Measurements from ENCODE around the gene GART. TPM values are rescaled to one million over a fixed set of nuclear protein-coding genes. Genes with fewer than 3 reads are reported as not detected.

The GART gene
- polyA plus RNA-seq, 1 donor (not counting 4 experiments of a cell fraction or from before 2014, with no cell fraction given): 50.3 TPM

GRCh38 chr21:33569991-33570390 lies 28.1 kb upstream of the GART start:
- Histone ChIP-seq H3K9me1 (ENCODE audit: control insufficient read depth, extremely low read depth, insufficient read depth, low read length) (no peaks in the 10 kb centered on the region), H3K27me3 (ENCODE audit: control insufficient read depth, extremely low read depth, insufficient read depth, low read length) (no peaks in the 10 kb centered on the region), H3K4me2 (ENCODE audit: control insufficient read depth, extremely low read depth, insufficient read depth, low read depth, low read length) (no peak overlapping the region), H4K20me1 (ENCODE audit: control insufficient read depth, extremely low read depth, insufficient read depth, low read length) (no peaks in the 10 kb centered on the region), H3K9me3 (ENCODE audit: control insufficient read depth, low read depth, low read length) (no peaks in the 10 kb centered on the region), H3K79me2 (ENCODE audit: control insufficient read depth, insufficient read depth, low read length) (peaks cover 20% of the 10 kb centered on the region), H3K4me3 (ENCODE audit: control insufficient read depth in 2 of 3, extremely low read depth in 1 of 3, insufficient read depth in 2 of 3, low read depth in 1 of 3, low read length in 3 of 3) (no peak overlapping the region), H3K4me1 (ENCODE audit: control insufficient read depth, extremely low read depth, insufficient read depth, low read length) (peaks cover 7% of the 10 kb centered on the region), H2AFZ (ENCODE audit: control insufficient read depth, low read length) (no peak overlapping the region), H3K9ac (ENCODE audit: control insufficient read depth, extremely low read depth, insufficient read depth, low read length) (no peak overlapping the region), H3K27ac (ENCODE audit: control insufficient read depth, insufficient read depth, low read length) (no peak overlapping the region), H3K36me3 (ENCODE audit: control insufficient read depth in 2 of 2, extremely low read depth in 1 of 2, insufficient read depth in 2 of 2, low read length in 2 of 2) (peaks cover 9 to 15% of the 10 kb centered on the region in 2 experiments)
- dilution Hi-C loops (cut with MboI; ENCODE audit: extremely low pct_ligation_motif_present, low sequenced_read_pairs): no loop called here
- TF ChIP-seq EZH2 (IDR thresholded peaks at IDR 0.05; ENCODE audit: low read length): no peak
- TF ChIP-seq CTCF (optimal IDR thresholded peaks at IDR 0.05 in 1 of 3, IDR thresholded peaks at IDR 0.05 in 1 of 3, conservative IDR thresholded peaks at IDR 0.05 in 1 of 3; ENCODE audit: extremely low read depth in 1 of 3, insufficient read depth in 2 of 3, low read length in 3 of 3): no peak
- FAIRE-seq: no peak
- no peak for DNase-seq (ENCODE audit: low read depth, low spot score)

GRCh38 chr21:33568448-33568847 lies 26.5 kb upstream of the GART start:
- no peak for TF ChIP-seq EZH2 (IDR thresholded peaks at IDR 0.05; ENCODE audit: low read length)
- TF ChIP-seq CTCF (optimal IDR thresholded peaks at IDR 0.05 in 1 of 3, IDR thresholded peaks at IDR 0.05 in 1 of 3, conservative IDR thresholded peaks at IDR 0.05 in 1 of 3; ENCODE audit: extremely low read depth in 1 of 3, insufficient read depth in 2 of 3, low read length in 3 of 3): no peak
- Histone ChIP-seq H3K9me3 (ENCODE audit: control insufficient read depth, low read depth, low read length) (no peaks in the 10 kb centered on the region), H3K4me1 (ENCODE audit: control insufficient read depth, extremely low read depth, insufficient read depth, low read length) (peaks cover 7% of the 10 kb centered on the region), H3K9me1 (ENCODE audit: control insufficient read depth, extremely low read depth, insufficient read depth, low read length) (no peaks in the 10 kb centered on the region), H3K27ac (ENCODE audit: control insufficient read depth, insufficient read depth, low read length) (no peak overlapping the region), H3K4me2 (ENCODE audit: control insufficient read depth, extremely low read depth, insufficient read depth, low read depth, low read length) (no peak overlapping the region), H3K79me2 (ENCODE audit: control insufficient read depth, insufficient read depth, low read length) (peaks cover 27% of the 10 kb centered on the region), H4K20me1 (ENCODE audit: control insufficient read depth, extremely low read depth, insufficient read depth, low read length) (no peaks in the 10 kb centered on the region), H3K27me3 (ENCODE audit: control insufficient read depth, extremely low read depth, insufficient read depth, low read length) (no peaks in the 10 kb centered on the region), H2AFZ (ENCODE audit: control insufficient read depth, low read length) (no peak overlapping the region), H3K4me3 (ENCODE audit: control insufficient read depth in 2 of 3, extremely low read depth in 1 of 3, insufficient read depth in 2 of 3, low read depth in 1 of 3, low read length in 3 of 3) (no peak overlapping the region), H3K9ac (ENCODE audit: control insufficient read depth, extremely low read depth, insufficient read depth, low read length) (no peak overlapping the region), H3K36me3 (ENCODE audit: control insufficient read depth in 2 of 2, extremely low read depth in 1 of 2, insufficient read depth in 2 of 2, low read length in 2 of 2) (peaks cover 9 to 15% of the 10 kb centered on the region in 2 experiments)
- FAIRE-seq (no peak), DNase-seq (ENCODE audit: low read depth, low spot score) (no peak)
- dilution Hi-C loops (cut with MboI; ENCODE audit: extremely low pct_ligation_motif_present, low sequenced_read_pairs): no loop called here
